ENCODE measurements around the gene DAD1. TPM values are rescaled to one million over a fixed set of nuclear protein-coding genes. Genes with fewer than 3 reads are reported as not detected.

The DAD1 gene
- total RNA-seq, 1 experiment from 2014 or later = 155 TPM

DNA sequence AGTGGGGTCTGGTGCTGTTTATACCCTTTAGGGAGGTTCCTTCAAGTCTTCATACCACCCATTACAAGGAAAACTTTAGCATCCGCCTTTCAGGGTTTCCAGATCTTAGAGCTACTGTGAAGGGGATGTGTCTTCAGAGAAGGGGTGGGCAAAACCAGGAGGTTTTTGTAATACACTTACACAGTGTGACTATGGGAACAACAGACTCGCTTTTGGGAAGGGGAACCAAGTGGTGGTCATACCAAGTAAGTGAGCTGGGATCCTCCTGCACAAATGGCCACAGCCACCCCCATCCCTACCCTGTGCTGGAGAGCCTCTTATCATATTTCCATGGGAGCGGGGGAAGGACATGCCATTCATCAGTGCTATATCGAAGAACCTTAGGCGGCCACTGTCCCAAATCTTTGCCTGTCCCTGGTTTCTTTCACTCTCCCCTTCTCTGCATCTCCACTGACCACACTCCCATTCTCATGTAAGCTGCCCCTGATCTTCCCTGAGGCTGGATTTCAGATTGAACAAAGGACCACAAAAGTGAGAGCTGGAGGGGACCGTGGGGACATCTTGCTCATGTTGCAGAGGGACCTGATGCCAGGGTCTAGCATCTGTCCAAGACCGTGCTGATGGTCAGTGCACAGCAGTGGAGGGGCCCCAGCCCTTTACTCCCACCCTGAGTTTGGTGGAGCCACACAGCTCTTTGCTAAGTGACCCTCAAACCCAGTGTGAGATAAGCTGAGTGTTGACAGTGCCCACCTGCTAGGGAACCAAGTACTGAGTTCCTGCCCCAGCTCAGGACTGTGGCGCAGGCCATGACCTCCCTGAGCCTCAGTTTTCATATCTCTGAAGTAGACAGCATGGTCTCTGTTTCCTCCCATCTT is 51.4 kb downstream of the DAD1 start:
- Histone ChIP-seq H3F3A (ENCODE audit: insufficient read depth, low read depth) (no peaks in the 10 kb centered on the region), H3K27me3 (ENCODE audit: insufficient read depth, low read depth) (no peaks in the 10 kb centered on the region), H4K20me1 (ENCODE audit: insufficient read depth) (no peaks in the 10 kb centered on the region), H3K27ac (0 out of 2 replicates have a peak overlapping the region, but pooled peaks have one; percentile 13), H3K9me2 (ENCODE audit: insufficient read depth) (no peaks in the 10 kb centered on the region), H3K4me1 (replicated peaks; ENCODE audit: insufficient read depth) (peaks cover 12% of the 10 kb centered on the region), H3K4me3 (no peak overlapping the region), H3K79me2 (ENCODE audit: low read depth) (no peaks in the 10 kb centered on the region), H3K4me2 (no peak overlapping the region), H3K36me3 (ENCODE audit: low read depth) (no peaks in the 10 kb centered on the region), H3K9me3 (ENCODE audit: insufficient read depth, low read depth) (no peaks in the 10 kb centered on the region), H2AFZ (no peak overlapping the region)
- intact Hi-C loops (cut with micrococcal nuclease; ENCODE audit: unreplicated experiment) = no loop called here
- BruUV-seq (replicated peaks) = no TSS peak
- POLR2A ChIA-PET (ENCODE audit: unreplicated experiment) = no interaction called here
- TF ChIP-seq, protein P1, sequence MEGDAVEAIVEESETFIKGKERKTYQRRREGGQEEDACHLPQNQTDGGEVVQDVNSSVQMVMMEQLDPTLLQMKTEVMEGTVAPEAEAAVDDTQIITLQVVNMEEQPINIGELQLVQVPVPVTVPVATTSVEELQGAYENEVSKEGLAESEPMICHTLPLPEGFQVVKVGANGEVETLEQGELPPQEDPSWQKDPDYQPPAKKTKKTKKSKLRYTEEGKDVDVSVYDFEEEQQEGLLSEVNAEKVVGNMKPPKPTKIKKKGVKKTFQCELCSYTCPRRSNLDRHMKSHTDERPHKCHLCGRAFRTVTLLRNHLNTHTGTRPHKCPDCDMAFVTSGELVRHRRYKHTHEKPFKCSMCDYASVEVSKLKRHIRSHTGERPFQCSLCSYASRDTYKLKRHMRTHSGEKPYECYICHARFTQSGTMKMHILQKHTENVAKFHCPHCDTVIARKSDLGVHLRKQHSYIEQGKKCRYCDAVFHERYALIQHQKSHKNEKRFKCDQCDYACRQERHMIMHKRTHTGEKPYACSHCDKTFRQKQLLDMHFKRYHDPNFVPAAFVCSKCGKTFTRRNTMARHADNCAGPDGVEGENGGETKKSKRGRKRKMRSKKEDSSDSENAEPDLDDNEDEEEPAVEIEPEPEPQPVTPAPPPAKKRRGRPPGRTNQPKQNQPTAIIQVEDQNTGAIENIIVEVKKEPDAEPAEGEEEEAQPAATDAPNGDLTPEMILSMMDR (conservative IDR thresholded peaks at IDR 0.05) = no peak
- TF ChIP-seq EZH2 (IDR thresholded peaks at IDR 0.05; ENCODE audit: low read depth) = no peak
- no peak for DNase-seq
- CTCF ChIA-PET = no interaction called here

DNA sequence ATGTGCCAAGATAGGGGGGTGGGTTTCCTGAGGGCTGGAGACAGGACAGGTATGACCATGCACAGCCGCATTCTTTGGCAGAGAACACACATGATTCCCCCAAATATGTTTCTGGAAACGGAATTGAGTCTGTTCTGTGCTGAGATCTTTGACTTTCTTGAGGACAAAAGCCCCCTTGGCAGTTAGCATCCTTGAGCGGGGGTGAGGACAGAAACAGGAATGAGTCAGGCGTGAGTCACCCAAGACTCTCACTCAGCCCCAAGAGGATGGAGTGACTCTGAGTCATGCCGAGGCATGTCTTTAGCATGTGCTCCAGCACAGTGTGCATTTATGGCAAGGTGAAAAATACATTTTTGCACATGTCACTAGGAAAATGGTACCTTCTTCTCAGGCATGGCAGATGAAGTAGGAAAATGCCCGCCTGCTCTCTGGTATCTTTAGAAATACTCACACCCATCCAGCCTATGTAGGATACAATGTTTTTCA is 52.1 kb downstream of the DAD1 start:
- CTCF ChIA-PET = no interaction called here
- H2AFZ ChIP-seq = no peak overlapping the region
- H3K4me3 ChIP-seq = no peak overlapping the region
- POLR2A ChIA-PET (ENCODE audit: unreplicated experiment) = no interaction called here
- BruUV-seq (replicated peaks) = no TSS peak
- DNase-seq = peak; percentile 49 to 76
- no peaks in the 10 kb centered on the region for H3K27me3 ChIP-seq (ENCODE audit: insufficient read depth, low read depth)
- H3F3A ChIP-seq (ENCODE audit: insufficient read depth, low read depth) = no peaks in the 10 kb centered on the region
- TF ChIP-seq, protein P1 (conservative IDR thresholded peaks at IDR 0.05) = no peak
- TF ChIP-seq EZH2 (IDR thresholded peaks at IDR 0.05; ENCODE audit: low read depth) = no peak
- peaks cover 12% of the 10 kb centered on the region for H3K4me1 ChIP-seq (replicated peaks; ENCODE audit: insufficient read depth)
- H4K20me1 ChIP-seq (ENCODE audit: insufficient read depth) = no peaks in the 10 kb centered on the region
- 0 out of 2 replicates have a peak overlapping the region, but pooled peaks have one; percentile 13 for H3K27ac ChIP-seq
- H3K9me3 ChIP-seq (ENCODE audit: insufficient read depth, low read depth) = no peaks in the 10 kb centered on the region
- no peaks in the 10 kb centered on the region for H3K9me2 ChIP-seq (ENCODE audit: insufficient read depth)
- no peaks in the 10 kb centered on the region for H3K36me3 ChIP-seq (ENCODE audit: low read depth)
- H3K4me2 ChIP-seq = no peak overlapping the region
- H3K79me2 ChIP-seq (ENCODE audit: low read depth) = no peaks in the 10 kb centered on the region
- intact Hi-C loops (cut with micrococcal nuclease; ENCODE audit: unreplicated experiment) = no loop called here

DNA sequence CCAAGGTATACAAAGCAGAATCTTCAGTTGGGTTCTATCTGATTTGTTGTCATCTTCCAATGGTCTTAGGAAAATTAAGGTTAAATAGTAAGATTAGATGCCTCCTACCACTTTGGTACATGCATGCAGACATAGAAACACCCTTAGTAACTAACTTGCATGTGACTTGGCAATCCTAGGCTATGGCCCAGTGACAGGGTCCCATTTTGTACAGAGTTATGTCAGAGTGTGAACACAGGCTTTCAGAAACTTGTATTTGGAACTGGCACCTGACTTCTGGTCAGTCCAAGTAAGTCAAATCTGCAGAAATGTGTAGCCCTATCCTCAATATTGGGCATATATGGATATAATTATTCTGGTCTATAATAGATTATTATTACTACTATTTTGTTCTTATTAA is 53.1 kb downstream of the DAD1 start:
- Histone ChIP-seq H3K27ac (no peak overlapping the region), H3K4me2 (no peak overlapping the region), H4K20me1 (ENCODE audit: insufficient read depth) (no peaks in the 10 kb centered on the region), H3K4me1 (replicated peaks; ENCODE audit: insufficient read depth) (peaks cover 12% of the 10 kb centered on the region), H3K27me3 (ENCODE audit: insufficient read depth, low read depth) (no peaks in the 10 kb centered on the region), H3F3A (ENCODE audit: insufficient read depth, low read depth) (no peaks in the 10 kb centered on the region), H3K36me3 (ENCODE audit: low read depth) (no peaks in the 10 kb centered on the region), H3K9me3 (ENCODE audit: insufficient read depth, low read depth) (no peaks in the 10 kb centered on the region), H3K4me3 (no peak overlapping the region), H2AFZ (no peak overlapping the region), H3K79me2 (ENCODE audit: low read depth) (no peaks in the 10 kb centered on the region), H3K9me2 (ENCODE audit: insufficient read depth) (no peaks in the 10 kb centered on the region)
- TF ChIP-seq, protein P1 (conservative IDR thresholded peaks at IDR 0.05) = no peak
- TF ChIP-seq EZH2 (IDR thresholded peaks at IDR 0.05; ENCODE audit: low read depth) = no peak
- DNase-seq = no peak
- ChIA-PET POLR2A (ENCODE audit: unreplicated experiment) (no interaction called here), CTCF (no interaction called here)
- no TSS peak for BruUV-seq (replicated peaks)
- intact Hi-C loops (cut with micrococcal nuclease; ENCODE audit: unreplicated experiment) = no loop called here
